22Rv1 (cell line): ENCODE results near the gene RBKS.

Experiments used
- ZFX ChIP-seq: fragments of 450-650 bp; IDR thresholded peaks from 2 replicates; pipeline ENCODE4 v1.6.1; 2017; ENCODE audit warnings: antibody characterized with exemption, borderline replicate concordance
- TF ChIP-seq, protein P1 (sequence below): fragments of 450-650 bp; IDR thresholded peaks from 2 replicates; pipeline ENCODE4 v1.5.1; 2017; ENCODE audit warnings: mild to moderate bottlenecking

DNA sequence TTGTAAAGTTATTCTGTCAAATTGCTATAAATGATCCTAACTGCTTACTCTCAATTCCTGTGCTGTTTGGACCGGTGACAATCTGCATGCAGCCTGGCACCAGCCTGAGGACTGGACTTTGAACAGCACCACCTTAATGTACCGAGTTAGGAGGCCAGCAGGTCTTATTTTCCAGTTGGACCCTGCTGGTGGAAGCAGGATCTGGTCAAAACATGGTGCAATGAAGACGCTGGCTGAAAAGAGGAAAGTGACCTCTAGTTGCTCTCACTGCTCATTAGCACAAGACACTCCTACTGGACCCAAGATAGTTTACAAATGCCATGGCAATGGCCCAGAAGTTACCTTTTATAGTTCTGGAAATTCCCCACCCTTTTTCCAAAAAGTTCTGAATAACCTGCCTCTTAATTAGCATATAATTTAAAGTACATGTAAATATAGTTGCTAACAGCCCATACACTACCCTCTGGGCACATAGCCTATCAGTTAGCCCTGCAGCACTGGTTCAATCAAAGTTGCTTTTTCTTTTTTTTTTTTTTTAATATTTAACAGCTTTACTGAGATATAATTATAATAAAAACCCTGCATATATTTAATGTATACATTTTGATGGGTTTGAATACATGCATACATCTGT, 35.8 kb downstream of the RBKS start:
- TF ChIP-seq, protein P1, sequence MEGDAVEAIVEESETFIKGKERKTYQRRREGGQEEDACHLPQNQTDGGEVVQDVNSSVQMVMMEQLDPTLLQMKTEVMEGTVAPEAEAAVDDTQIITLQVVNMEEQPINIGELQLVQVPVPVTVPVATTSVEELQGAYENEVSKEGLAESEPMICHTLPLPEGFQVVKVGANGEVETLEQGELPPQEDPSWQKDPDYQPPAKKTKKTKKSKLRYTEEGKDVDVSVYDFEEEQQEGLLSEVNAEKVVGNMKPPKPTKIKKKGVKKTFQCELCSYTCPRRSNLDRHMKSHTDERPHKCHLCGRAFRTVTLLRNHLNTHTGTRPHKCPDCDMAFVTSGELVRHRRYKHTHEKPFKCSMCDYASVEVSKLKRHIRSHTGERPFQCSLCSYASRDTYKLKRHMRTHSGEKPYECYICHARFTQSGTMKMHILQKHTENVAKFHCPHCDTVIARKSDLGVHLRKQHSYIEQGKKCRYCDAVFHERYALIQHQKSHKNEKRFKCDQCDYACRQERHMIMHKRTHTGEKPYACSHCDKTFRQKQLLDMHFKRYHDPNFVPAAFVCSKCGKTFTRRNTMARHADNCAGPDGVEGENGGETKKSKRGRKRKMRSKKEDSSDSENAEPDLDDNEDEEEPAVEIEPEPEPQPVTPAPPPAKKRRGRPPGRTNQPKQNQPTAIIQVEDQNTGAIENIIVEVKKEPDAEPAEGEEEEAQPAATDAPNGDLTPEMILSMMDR = no peak
- TF ChIP-seq ZFX = no peak
